ENCODE measurements around the gene TEC.
"Not testable (repeated sequence)": the region's sequence is repeated elsewhere in the genome, so short reads cannot be mapped to it uniquely, and the experiment has no call there.

Gene TEC

GRCh38 chr4:48247142-48247877 lies 22.3 kb downstream of the TEC start:
- H3K4me3 ChIP-seq (ENCODE audit: low read length), result no peak overlapping the region
- DNase-seq (ENCODE audit: low read depth, low spot score), result no peak

GRCh38 chr4:48244665-48245064 lies 25.0 kb downstream of the TEC start:
- DNase-seq (ENCODE audit: low read depth, low spot score), result no peak
- H3K4me3 ChIP-seq (ENCODE audit: low read length), result no peak overlapping the region

- DNase-seq (ENCODE audit: low read depth, low spot score), result no peak
- no peak overlapping the region for H3K4me3 ChIP-seq (ENCODE audit: low read length)
Measured at GRCh38 chr4:48243887-48244286, 25.8 kb downstream of the TEC start.

- DNase-seq (ENCODE audit: low read depth, low spot score), result no peak
- no peak overlapping the region for H3K4me3 ChIP-seq (ENCODE audit: low read length)
Measured at GRCh38 chr4:48243429-48243828, 26.2 kb downstream of the TEC start.

- no peak for DNase-seq (ENCODE audit: low read depth, low spot score)
- no peak overlapping the region for H3K4me3 ChIP-seq (ENCODE audit: low read length)
Measured at GRCh38 chr4:48242511-48243195, 27.0 kb downstream of the TEC start.

GRCh38 chr4:48241731-48242130 lies 27.9 kb downstream of the TEC start:
- no peak overlapping the region for H3K4me3 ChIP-seq (ENCODE audit: low read length)
- no peak for DNase-seq (ENCODE audit: low read depth, low spot score)

- H3K4me3 ChIP-seq (ENCODE audit: low read length), result no peak overlapping the region
- DNase-seq (ENCODE audit: low read depth, low spot score), result no peak
Measured at GRCh38 chr4:48237996-48238645, 31.5 kb downstream of the TEC start.

GRCh38 chr4:48235050-48235449 lies 34.6 kb downstream of the TEC start:
- DNase-seq (ENCODE audit: low read depth, low spot score), result no peak
- no peak overlapping the region for H3K4me3 ChIP-seq (ENCODE audit: low read length)

GRCh38 chr4:48234575-48234974 lies 35.1 kb downstream of the TEC start:
- H3K4me3 ChIP-seq (ENCODE audit: low read length), result no peak overlapping the region

GRCh38 chr4:48228949-48229348 lies 40.7 kb downstream of the TEC start:
- no peak for DNase-seq (ENCODE audit: low read depth, low spot score)
- H3K4me3 ChIP-seq (ENCODE audit: low read length), result no peak overlapping the region

More at GRCh38 chr4:48234575-48234974, 35.1 kb downstream of the TEC start:
- DNase-seq (ENCODE audit: low read depth, low spot score), result no peak

- DNase-seq (ENCODE audit: low read depth, low spot score), result no peak
- H3K4me3 ChIP-seq (ENCODE audit: low read length), result no peak overlapping the region
Measured at GRCh38 chr4:48227662-48228061, 42.0 kb downstream of the TEC start.

GRCh38 chr4:48226199-48226598 lies 43.4 kb downstream of the TEC start:
- H3K4me3 ChIP-seq (ENCODE audit: low read length), result no peak overlapping the region
- DNase-seq (ENCODE audit: low read depth, low spot score), result no peak

- no peak for DNase-seq (ENCODE audit: low read depth, low spot score)
- H3K4me3 ChIP-seq (ENCODE audit: low read length), result no peak overlapping the region
Measured at GRCh38 chr4:48225368-48226141, 44.1 kb downstream of the TEC start.

GRCh38 chr4:48224606-48225005 lies 45.0 kb downstream of the TEC start:
- H3K4me3 ChIP-seq (ENCODE audit: low read length), result no peak overlapping the region
- DNase-seq (ENCODE audit: low read depth, low spot score), result no peak

GRCh38 chr4:48223633-48224295 lies 45.9 kb downstream of the TEC start:
- no peak for DNase-seq (ENCODE audit: low read depth, low spot score)
- no peak overlapping the region for H3K4me3 ChIP-seq (ENCODE audit: low read length)

- DNase-seq (ENCODE audit: low read depth, low spot score), result no peak
- no peak overlapping the region for H3K4me3 ChIP-seq (ENCODE audit: low read length)
Measured at GRCh38 chr4:48222491-48222890, 47.1 kb downstream of the TEC start.

GRCh38 chr4:48219430-48219829 lies 50.2 kb downstream of the TEC start:
- H3K4me3 ChIP-seq (ENCODE audit: low read length); DNase-seq (ENCODE audit: low read depth, low spot score): not testable (repeated sequence)

GRCh38 chr4:48216563-48216962 lies 53.1 kb downstream of the TEC start:
- DNase-seq (ENCODE audit: low read depth, low spot score), result no peak
- no peak overlapping the region for H3K4me3 ChIP-seq (ENCODE audit: low read length)

GRCh38 chr4:48215977-48216376 lies 53.7 kb downstream of the TEC start:
- DNase-seq (ENCODE audit: low read depth, low spot score), result no peak
- no peak overlapping the region for H3K4me3 ChIP-seq (ENCODE audit: low read length)
